ENCODE measurements around the gene OPRM1.
"Not testable (repeated sequence)": the region's sequence is repeated elsewhere in the genome, so short reads cannot be mapped to it uniquely, and the experiment has no call there.

- TF ChIP-seq EZH2phosphoT487, EZH2 (IDR thresholded peaks at IDR 0.05): not testable (repeated sequence)
- TF ChIP-seq, protein P1, sequence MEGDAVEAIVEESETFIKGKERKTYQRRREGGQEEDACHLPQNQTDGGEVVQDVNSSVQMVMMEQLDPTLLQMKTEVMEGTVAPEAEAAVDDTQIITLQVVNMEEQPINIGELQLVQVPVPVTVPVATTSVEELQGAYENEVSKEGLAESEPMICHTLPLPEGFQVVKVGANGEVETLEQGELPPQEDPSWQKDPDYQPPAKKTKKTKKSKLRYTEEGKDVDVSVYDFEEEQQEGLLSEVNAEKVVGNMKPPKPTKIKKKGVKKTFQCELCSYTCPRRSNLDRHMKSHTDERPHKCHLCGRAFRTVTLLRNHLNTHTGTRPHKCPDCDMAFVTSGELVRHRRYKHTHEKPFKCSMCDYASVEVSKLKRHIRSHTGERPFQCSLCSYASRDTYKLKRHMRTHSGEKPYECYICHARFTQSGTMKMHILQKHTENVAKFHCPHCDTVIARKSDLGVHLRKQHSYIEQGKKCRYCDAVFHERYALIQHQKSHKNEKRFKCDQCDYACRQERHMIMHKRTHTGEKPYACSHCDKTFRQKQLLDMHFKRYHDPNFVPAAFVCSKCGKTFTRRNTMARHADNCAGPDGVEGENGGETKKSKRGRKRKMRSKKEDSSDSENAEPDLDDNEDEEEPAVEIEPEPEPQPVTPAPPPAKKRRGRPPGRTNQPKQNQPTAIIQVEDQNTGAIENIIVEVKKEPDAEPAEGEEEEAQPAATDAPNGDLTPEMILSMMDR (IDR thresholded peaks at IDR 0.05): not testable (repeated sequence)
Measured at GRCh38 chr6:154078596-154078995, 39.6 kb downstream of the OPRM1 start.
